ENCODE data around the gene CEP295NL.
A peak's percentile ranks its signal among the peaks of the same experiment; 100 is the strongest.
"Not testable (repeated sequence)": the region's sequence is repeated elsewhere in the genome, so short reads cannot be mapped to it uniquely, and the experiment has no call there.

CEP295NL gene

GRCh38 chr17:78902231-78902630, 770 bp downstream of the CEP295NL start:
- DNase-seq, result not testable (repeated sequence)

- no peak for DNase-seq
Observed at GRCh38 chr17:78901806-78902205, 1.2 kb downstream of the CEP295NL start.

GRCh38 chr17:78900816-78901215, 2.2 kb downstream of the CEP295NL start:
- DNase-seq, result no peak

- no peak for DNase-seq
Observed at GRCh38 chr17:78899361-78900260, 3.4 kb downstream of the CEP295NL start.

GRCh38 chr17:78898947-78899346, 4.1 kb downstream of the CEP295NL start:
- DNase-seq, result no peak

GRCh38 chr17:78898075-78898836, 4.7 kb downstream of the CEP295NL start:
- DNase-seq, result no peak

- no peak for DNase-seq
Observed at GRCh38 chr17:78897664-78898047, 5.3 kb downstream of the CEP295NL start.

GRCh38 chr17:78896834-78897663, 6.0 kb downstream of the CEP295NL start:
- no peak for DNase-seq

GRCh38 chr17:78896091-78896833, 6.7 kb downstream of the CEP295NL start:
- no peak for DNase-seq

GRCh38 chr17:78895322-78895721, 7.7 kb downstream of the CEP295NL start:
- no peak for DNase-seq

GRCh38 chr17:78893684-78894083, 9.3 kb downstream of the CEP295NL start:
- no peak for DNase-seq

GRCh38 chr17:78892936-78893379, 10.0 kb downstream of the CEP295NL start:
- no peak for DNase-seq

GRCh38 chr17:78892520-78892919, 10.5 kb downstream of the CEP295NL start:
- no peak for DNase-seq

- DNase-seq, result no peak
Observed at GRCh38 chr17:78892062-78892456, 10.9 kb downstream of the CEP295NL start.

GRCh38 chr17:78891406-78892061, 11.5 kb downstream of the CEP295NL start:
- DNase-seq, result no peak

GRCh38 chr17:78890498-78890897, 12.5 kb downstream of the CEP295NL start:
- DNase-seq, result peak; percentile 91 to 93 (median 92)

GRCh38 chr17:78890096-78890495, 12.9 kb downstream of the CEP295NL start:
- not testable (repeated sequence) for DNase-seq

GRCh38 chr17:78889531-78889930, 13.5 kb downstream of the CEP295NL start:
- peak; percentile 89 to 92 (median 90) for DNase-seq

- DNase-seq, result no peak
Observed at GRCh38 chr17:78888941-78889518, 14.0 kb downstream of the CEP295NL start.

- DNase-seq, result no peak
Observed at GRCh38 chr17:78886954-78887353, 16.0 kb downstream of the CEP295NL start.

- no peak for DNase-seq
Observed at GRCh38 chr17:78885956-78886355, 17.0 kb downstream of the CEP295NL start.
